OCI-LY1 (cell line): ENCODE measurements around the gene PDSS1.

Source experiments
- H2AFZ ChIP-seq: fragments of 200-600 bp; sonication (generic), shearing (Covaris generic); 2 replicates; pipeline ENCODE4 v1.6.0; 2014; ENCODE audit warnings: antibody characterized with exemption, mild to moderate bottlenecking, low read length
- H3F3A ChIP-seq: fragments of 200-600 bp; sonication (generic), shearing (Covaris generic); 2 replicates; pipeline ENCODE4 v1.6.0; 2014; ENCODE audit warnings: mild to moderate bottlenecking, antibody characterized with exemption, low read length, moderate library complexity; ENCODE audit not compliant: insufficient read depth
- H3K27ac ChIP-seq: fragments of 200-600 bp; sonication (generic); 2 replicates; pipeline ENCODE4 v1.5.1; 2014; ENCODE audit warnings: low read length, mixed run types, mild to moderate bottlenecking, low read depth; ENCODE audit not compliant: poor library complexity, severe bottlenecking
- H3K27me3 ChIP-seq: fragments of 200-600 bp; sonication (generic); 2 replicates; pipeline ENCODE4 v1.6.0; 2014; ENCODE audit warnings: antibody characterized with exemption, mild to moderate bottlenecking, low read length, moderate library complexity; ENCODE audit not compliant: insufficient read depth
- H3K36me3 ChIP-seq: fragments of 200-600 bp; sonication (generic); 2 replicates; pipeline ENCODE4 v1.6.1; 2014; ENCODE audit warnings: mild to moderate bottlenecking, antibody characterized with exemption, low read length, moderate library complexity, mixed read lengths; ENCODE audit not compliant: insufficient read depth
- H3K4me1 ChIP-seq: fragments of 200-600 bp; sonication (generic); 2 replicates; pipeline ENCODE4 v1.5.1; 2014; ENCODE audit warnings: mild to moderate bottlenecking, low read length, moderate library complexity; ENCODE audit not compliant: insufficient read depth, severe bottlenecking
- H3K4me2 ChIP-seq: fragments of 200-600 bp; sonication (generic), shearing (Covaris generic); 2 replicates; pipeline ENCODE4 v1.6.1; 2014; ENCODE audit warnings: low read length
- H3K4me3 ChIP-seq: fragments of 200-600 bp; sonication (generic); 2 replicates; pipeline ENCODE4 v1.5.1; 2014; ENCODE audit warnings: low read length, low read depth, mild to moderate bottlenecking, mixed read lengths; ENCODE audit not compliant: poor library complexity, severe bottlenecking
- H3K79me2 ChIP-seq: fragments of 200-600 bp; shearing (Covaris generic); 2 replicates; pipeline ENCODE4 v1.6.1; 2016; ENCODE audit warnings: mixed run types, low read length, mixed read lengths; ENCODE audit not compliant: insufficient read depth
- H3K9ac ChIP-seq: fragments of 200-600 bp; sonication (generic), shearing (Covaris generic); 2 replicates; pipeline ENCODE4 v1.6.1; 2014; ENCODE audit warnings: mild to moderate bottlenecking, low read length, mixed read lengths
- H3K9me2 ChIP-seq: fragments of 200-600 bp; sonication (generic), shearing (Covaris generic); 2 replicates; pipeline ENCODE4 v1.6.1; 2014; ENCODE audit warnings: low read depth, mild to moderate bottlenecking, low read length, mixed read lengths
- H3K9me3 ChIP-seq: fragments of 200-600 bp; shearing (Covaris generic); 2 replicates; pipeline ENCODE4 v1.6.1; 2014; ENCODE audit warnings: low read length, mixed read lengths
- H4K20me1 ChIP-seq: fragments of 200-600 bp; sonication (generic), shearing (Covaris generic); 2 replicates; pipeline ENCODE4 v1.6.0; 2016; ENCODE audit warnings: mild to moderate bottlenecking, low read length; ENCODE audit not compliant: insufficient read depth
- CTCF ChIP-seq: fragments of 200-600 bp; sonication (generic), shearing (Covaris generic); IDR thresholded peaks from 2 replicates; pipeline ENCODE4 v1.5.1; 2017; ENCODE audit warnings: mild to moderate bottlenecking, antibody characterized with exemption, low read length, moderate library complexity, mixed read lengths
- EZH2 ChIP-seq: fragments of 200-600 bp; sonication (generic), shearing (Covaris generic); IDR thresholded peaks from 2 replicates; pipeline ENCODE4 v1.8.0; 2017; ENCODE audit warnings: borderline replicate concordance, mixed run types, mild to moderate bottlenecking, antibody characterized with exemption, low read length, moderate library complexity, mixed read lengths

Gene PDSS1

GRCh38 chr10:26706206-26706605, 8.7 kb downstream of the PDSS1 start:
- Histone ChIP-seq H3K4me1 (no peaks in the 10 kb centered on the region), H3K27me3 (no peaks in the 10 kb centered on the region), H4K20me1 (no peaks in the 10 kb centered on the region), H3K4me2 (no peak overlapping the region), H3F3A (no peaks in the 10 kb centered on the region), H3K79me2 (peaks cover 24% of the 10 kb centered on the region), H3K4me3 (no peak overlapping the region), H2AFZ (no peak overlapping the region), H3K27ac (no peak overlapping the region), H3K9me3 (no peaks in the 10 kb centered on the region), H3K9me2 (no peaks in the 10 kb centered on the region), H3K36me3 (peaks cover 78% of the 10 kb centered on the region), H3K9ac (no peak overlapping the region)
- TF ChIP-seq EZH2 (no peak), CTCF (no peak)

GRCh38 chr10:26706936-26707335, 9.4 kb downstream of the PDSS1 start:
- no peak for TF ChIP-seq EZH2
- TF ChIP-seq CTCF = no peak
- no peak overlapping the region for H2AFZ ChIP-seq
- no peaks in the 10 kb centered on the region for H3K9me2 ChIP-seq
- peaks cover 77% of the 10 kb centered on the region for H3K36me3 ChIP-seq
- H3K4me1 ChIP-seq = no peaks in the 10 kb centered on the region
- no peak overlapping the region for H3K4me3 ChIP-seq
- H3K79me2 ChIP-seq = peaks cover 18% of the 10 kb centered on the region
- H3K9ac ChIP-seq = no peak overlapping the region
- no peaks in the 10 kb centered on the region for H3F3A ChIP-seq
- no peak overlapping the region for H3K4me2 ChIP-seq
- H3K9me3 ChIP-seq = no peaks in the 10 kb centered on the region
- H3K27ac ChIP-seq = no peak overlapping the region
- no peaks in the 10 kb centered on the region for H4K20me1 ChIP-seq
- H3K27me3 ChIP-seq = no peaks in the 10 kb centered on the region

- Histone ChIP-seq H3K79me2 (no peaks in the 10 kb centered on the region), H3K4me1 (no peaks in the 10 kb centered on the region), H3K27me3 (no peaks in the 10 kb centered on the region), H3K9ac (no peak overlapping the region), H3K9me2 (no peaks in the 10 kb centered on the region), H3K4me2 (no peak overlapping the region), H2AFZ (no peak overlapping the region), H3K36me3 (peaks cover 69% of the 10 kb centered on the region), H3K4me3 (no peak overlapping the region), H3K9me3 (no peaks in the 10 kb centered on the region), H4K20me1 (no peaks in the 10 kb centered on the region), H3K27ac (no peak overlapping the region), H3F3A (no peaks in the 10 kb centered on the region)
- TF ChIP-seq EZH2 = no peak
- TF ChIP-seq CTCF = no peak
Measured at GRCh38 chr10:26711324-26711723, 13.8 kb downstream of the PDSS1 start.
